RCC 7860 (cell line): ENCODE results near the gene RCSD1.

Experiments
- DNase-seq: peaks from one replicate; pipeline ENCODE4 v3.0.0-alpha.2; 2015; ENCODE audit warnings: low spot score
- FAIRE-seq: peaks from 2 replicates; lab custom pipeline; 2012; peaks lifted over from hg19 to GRCh38; lab: Jason Lieb, UNC

RCSD1 gene

DNA sequence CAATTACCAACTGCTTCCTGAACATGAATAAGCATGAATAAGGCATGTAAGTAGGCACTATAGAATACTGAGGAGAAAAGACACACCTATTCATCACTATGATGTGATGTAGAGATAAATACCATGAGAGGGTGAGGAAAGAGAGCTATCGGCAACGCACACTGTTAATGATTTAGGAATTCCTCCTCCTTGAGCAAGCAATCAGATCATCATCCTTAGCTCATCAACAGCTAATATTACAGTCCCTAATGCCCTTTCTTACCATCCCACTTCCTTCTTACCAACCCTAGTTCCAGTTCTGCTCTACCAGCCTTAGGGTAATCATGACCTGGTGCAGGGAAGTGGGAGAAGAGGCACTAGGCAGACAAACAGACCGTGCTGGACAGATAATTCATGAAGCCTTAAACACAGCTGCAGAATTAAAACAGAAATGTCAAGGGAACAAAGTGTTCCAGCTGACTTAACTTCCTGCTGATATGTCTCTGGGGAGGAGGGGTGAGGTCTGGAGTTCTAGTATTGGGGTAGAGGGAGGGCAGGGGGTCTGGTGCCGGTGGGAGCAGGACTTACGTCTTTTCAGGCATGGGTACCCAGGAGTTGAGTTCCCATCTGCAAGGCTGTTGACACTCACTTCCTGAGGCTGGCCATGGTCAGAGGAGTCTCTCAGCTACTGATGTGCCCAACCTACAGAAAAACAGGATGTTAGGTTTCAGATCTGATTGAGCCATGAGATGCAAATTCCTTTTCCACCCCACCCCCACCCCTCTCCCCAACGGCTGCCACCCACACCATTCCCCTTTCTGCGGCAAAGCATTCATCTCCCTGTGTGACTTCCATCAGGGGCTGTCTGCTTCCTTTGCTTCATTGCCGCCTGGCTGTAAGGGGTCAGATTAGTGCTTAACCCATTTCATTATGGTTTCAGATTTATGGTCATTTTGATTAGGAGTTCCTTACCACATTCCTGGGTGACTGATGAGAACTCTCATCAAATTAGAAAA is 12.6 kb upstream of the RCSD1 start:
- DNase-seq (peak; percentile 35), FAIRE-seq (no peak)

DNA sequence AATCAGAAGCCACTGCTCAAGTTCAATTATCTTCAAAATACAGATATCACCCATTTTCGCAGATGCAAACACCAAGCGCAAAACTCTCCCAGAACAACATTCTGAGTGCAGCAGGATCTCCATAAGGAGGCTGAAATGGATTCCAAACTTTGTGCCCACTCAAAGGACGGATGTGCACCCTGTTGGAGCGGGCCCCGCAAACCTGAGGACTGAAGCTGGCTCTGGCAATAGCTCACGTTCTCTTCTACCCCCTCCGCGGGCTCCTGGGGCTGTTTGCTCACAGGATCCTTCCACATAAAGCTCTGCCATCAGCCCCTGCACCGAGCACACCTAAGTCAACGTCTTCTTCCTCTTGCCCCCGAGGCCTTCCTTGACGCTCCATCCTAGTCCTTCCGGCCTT is 11.7 kb upstream of the RCSD1 start:
- no peak for FAIRE-seq
- DNase-seq, result no peak

DNA sequence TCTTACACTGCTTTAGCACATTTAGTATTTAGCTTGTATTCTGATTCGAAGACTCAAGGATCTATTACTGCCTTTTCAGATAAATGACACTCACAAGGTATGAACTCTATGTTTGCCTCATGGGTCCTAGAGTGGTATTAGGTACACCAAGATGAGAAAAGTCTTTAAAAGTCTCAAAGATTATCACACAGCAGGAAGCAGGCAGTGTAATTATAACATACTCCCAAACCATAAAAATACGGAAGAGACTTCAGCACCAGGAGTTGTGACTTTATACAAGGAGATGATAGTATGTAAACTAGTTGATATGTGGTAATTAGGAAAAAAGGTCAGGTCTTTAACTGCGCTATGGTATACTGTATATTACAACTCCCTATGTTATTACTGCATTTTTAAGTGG is 11.2 kb upstream of the RCSD1 start:
- FAIRE-seq (no peak), DNase-seq (no peak)

DNA sequence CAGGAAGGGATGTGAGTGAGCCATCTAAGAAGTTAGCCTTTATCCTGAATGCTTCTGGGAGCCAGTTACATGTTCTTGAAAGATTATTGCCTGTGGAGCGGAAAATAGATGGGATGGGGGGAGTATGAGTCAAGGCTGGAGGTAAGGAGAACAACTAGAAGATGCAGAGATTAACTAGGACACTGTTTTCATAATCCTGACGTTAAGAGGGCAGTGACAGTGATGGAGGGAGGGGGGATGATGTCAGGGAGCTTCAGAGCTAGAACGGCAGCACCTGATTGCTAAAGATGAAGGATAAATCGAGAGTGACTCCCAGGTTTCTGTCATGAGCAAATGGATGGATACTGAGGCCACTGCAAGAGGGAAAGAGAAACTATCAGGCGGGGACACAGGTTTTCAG is 10.0 kb upstream of the RCSD1 start:
- FAIRE-seq (no peak), DNase-seq (no peak)

DNA sequence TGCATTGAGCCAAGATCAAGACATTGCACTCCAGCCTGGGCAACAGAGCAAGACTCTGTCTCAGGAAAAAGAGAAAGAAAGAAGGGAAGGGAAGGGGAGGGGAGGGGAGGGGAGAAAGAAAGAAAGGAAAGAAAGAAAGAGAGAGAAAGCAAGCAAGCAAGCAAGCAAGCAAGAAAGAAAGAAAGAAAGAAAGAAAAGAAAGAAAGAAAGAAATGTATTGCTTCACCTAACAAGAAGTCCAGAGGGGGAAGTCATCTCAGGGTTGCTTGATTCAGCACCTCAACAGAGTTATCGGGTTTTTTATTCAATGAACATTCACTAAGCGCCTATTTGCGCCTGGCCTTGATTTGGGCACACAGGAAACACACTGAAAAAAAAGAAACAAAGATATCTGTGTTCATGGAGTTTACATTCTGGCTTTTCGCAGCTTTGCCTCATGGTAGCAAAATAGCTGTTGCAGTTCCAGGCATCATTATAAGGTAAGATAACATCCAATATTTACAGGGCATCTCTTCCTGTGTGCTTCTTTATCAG is 8.2 kb upstream of the RCSD1 start:
- DNase-seq, result no peak
- FAIRE-seq, result no peak

DNA sequence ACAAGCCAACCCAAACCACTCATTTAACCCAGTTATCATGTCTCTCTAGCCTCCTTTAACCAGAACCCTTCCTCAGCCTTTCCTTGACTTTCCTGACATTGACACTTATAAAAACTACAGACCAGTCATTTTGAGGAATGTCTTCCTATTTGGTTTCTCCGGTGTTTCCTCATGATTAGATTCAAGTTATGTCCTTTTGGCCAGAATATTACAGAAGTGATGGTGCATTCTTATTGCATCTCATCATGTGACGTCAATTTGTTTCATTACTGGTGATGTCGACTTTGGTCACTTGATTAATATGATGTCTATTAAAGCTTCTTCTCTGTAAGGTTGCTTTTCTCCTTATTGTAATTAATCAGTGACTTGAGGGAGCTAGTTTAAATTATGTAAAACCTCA is 6.1 kb upstream of the RCSD1 start:
- no peak for FAIRE-seq
- DNase-seq, result no peak

DNA sequence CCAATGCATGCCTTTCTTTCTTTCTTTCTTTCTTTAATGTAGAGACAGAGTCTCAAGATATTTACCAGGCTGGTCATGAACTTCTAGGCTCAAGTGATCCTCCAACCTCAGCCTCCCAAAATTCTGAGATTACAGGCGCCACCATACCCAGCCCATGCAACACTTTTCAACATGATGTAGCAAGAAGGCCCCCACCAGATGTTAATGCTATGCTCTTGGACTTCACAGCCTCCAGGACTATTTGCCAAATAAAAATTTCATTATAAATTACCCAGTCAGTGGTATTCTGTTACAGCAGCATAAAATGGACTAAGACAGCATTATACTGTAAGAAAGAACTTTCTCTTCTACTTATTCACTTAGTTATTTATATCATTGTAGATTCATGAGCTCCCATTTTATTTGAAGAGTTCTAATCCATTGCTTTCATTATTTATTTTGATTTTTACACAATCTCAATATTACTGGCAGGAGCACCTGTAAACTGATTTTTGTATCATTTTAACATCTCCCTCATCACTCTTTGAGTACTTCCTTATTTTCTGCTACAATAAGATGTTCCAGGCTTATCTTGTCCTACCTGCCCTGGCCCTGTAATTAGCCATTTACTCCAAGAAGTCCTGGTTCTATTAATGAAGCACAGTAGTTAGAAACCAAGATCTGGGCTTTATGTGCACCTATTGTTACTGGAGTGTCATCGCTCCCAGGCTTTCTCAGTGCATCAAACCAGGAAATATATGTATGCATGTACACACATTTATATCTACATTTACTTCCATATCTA is 4.8 kb upstream of the RCSD1 start:
- DNase-seq (no peak), FAIRE-seq (no peak)

DNA sequence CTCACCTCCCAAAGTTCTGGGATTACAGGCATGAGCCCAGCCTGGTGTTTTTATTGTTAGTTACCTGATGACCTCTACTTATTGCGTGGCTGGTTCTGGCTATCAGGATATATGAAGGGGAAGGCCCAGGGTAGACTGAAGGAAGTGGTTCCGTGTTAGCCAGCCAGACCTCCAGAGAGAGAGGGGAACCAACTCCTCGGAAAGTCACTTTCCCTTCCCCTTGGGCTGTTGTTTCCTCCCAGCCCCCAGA is 2.5 kb upstream of the RCSD1 start:
- FAIRE-seq (no peak), DNase-seq (no peak)

DNA sequence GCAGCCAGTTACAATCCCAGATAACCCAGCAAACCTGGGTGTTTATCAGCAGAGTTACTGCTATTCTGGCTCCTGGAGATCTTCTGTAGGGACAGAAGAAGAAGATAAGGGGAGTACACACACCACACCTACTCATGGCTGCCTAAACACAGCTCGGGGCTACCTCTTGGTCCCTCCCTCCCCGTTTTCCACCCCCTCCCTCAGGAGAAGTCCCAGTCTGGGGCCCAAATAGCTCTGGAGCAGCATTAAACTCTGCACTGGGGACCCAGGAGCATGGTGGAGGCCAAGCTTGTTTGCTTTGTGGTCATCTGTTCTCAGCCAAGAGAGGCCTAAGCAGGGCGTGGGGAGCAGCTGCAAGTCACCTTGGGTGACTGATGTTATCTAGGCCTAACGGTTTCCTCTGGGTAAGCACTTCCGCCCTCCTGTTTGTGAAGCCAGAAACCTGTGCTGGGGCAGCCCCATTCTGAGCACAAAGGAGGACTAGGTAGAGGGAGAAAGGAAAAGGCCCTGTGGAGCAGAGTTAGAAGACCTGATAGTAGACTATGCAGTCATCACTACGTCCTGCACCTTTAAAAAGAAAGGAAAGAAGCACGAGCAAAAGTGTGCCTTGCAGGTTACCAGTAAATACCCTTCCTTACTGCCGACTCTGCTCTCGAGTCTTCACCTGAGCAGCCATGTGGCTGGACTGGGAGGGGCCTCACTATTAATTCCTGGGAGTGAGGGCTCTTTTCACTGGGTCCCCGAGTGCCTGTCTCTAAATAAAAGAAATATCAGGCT is 2.0 kb upstream of the RCSD1 start:
- FAIRE-seq, result no peak

DNA sequence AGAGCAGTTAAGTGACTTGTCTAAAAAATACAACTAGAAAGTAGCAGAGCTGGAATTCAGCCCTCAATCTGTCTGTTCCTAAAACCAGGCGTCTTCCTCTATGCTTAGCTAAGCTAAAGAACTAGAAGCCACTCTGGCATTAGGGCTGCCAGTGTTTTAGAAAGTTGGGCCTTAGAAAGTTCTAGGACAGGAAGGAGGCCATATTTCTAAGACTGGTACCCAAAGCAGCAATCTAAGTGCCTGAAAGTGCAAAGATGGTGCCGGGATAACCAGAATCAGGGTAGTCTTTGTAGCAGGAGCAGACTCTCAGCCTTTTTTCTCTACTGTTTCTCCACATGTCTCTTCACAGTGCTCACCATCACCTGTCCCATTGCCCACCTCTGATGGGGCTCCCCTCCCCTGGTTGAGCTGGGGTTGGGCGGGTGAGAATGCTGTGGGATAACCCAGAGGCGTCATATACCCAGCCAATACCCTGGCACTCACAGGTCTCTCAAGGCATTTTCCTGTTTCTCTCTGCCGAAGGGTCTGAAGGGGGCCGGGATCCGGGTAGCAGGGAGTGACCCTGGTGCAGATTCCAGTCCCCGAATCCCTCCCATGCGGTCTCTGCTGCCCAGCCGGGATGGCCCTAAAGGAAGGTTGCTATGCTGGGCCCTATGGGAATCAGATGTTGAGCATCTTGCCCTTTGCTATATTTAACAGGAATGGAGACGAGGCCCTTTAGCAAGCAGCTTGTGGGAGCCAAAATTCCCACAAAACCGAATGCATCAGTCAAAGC is 1.1 kb upstream of the RCSD1 start:
- DNase-seq (no peak), FAIRE-seq (no peak)

More for the DNA sequence above, 2.0 kb upstream of the RCSD1 start:
- peak; percentile 58 for DNase-seq

DNA sequence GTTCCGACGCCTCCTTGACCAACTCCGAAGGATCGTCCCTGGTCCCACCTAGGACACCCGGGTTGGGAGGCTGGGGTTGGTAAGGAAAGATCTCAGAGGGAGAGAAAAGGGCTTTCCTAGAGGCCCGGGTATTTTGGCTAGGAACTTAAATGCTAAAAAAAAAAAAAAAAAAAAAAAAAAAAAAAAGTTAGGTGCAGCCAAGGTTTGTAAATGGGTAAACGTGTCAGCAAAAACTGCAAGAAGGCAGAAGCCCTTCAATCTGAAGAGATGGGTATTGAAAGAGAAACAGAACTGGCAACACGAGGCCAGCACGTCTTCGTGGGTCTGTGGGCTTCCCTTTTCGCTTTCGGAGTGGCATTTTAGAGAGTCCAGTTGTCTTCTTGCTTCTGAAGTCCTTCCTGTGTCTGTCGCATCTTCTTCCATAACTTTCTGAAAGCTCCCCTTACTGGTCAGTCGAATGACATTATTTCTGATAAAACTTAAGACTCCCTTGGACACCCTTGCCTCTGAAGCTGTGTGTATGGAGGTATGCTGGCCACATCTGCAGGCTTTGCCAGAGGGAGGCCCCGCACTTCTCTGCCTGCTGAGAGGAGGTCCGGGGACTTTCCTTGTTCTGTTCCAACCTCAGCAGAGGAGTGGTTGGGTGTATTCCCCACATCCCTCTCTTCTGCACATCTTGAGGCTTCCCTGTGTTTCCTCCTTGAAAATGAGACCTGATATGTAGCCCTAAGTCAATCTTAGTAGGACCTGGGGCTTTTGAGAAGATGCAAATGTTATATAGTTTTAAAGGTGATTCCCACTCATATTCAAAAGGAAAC is 745 bp downstream of the RCSD1 start:
- DNase-seq (no peak), FAIRE-seq (no peak)

DNA sequence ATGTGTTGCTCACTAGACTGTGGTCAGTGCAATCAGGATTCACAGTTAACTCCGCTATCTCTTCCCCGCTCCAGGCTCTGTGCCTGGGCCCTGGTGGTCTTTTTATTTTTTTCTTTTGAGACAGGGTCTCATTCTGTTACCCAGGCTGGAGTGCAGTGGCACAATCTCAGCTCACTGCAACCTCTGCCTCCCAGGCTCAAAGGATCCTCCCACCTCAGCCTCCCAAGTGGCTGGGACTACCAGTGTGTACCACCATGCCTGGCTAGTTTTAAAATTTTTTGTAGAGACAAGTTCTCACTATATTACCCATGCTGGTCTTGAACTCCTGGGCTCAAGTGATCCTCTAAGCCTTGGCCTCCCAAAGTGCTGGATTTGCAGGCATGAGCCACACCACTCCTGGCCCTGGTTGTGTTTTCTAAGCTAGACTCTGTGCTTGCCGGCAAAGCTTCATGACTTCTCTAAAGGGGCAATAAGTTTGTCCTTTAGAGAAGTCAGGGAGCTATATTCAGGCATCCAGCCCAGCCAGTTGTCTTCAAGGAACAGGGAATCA is 1.4 kb downstream of the RCSD1 start:
- DNase-seq (no peak), FAIRE-seq (no peak)

DNA sequence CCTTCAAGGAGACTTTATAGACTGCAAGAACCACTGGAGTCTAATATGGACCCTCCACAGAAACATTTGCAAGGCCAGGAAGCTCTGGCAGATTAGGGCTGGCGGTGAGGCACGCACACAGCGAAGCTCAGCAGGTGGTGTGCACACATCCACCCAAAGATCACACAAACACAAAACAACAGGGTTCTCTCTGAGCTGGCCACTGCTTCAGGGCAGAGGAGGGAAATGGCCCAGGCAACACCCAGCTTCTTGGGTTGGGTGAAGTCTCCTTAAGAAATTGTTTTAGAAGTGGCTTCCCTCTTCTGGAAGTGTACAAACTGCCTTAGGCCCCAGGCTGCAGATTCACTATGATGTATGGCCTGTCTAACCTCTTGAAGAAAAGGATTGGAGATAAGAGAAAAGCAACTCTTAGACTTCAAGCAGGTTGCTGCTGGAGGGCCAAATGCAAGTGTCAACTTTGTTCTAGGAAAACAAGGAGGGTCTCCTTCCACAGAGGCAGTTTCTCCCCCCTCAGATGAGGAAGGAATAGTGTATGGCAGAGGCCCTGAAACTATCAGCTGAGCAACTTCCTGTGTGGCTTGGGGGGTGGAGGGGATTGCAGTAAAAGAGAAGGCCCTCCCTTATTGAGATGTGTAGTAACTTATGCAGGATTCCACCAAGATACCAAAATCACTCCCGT is 2.0 kb downstream of the RCSD1 start:
- FAIRE-seq (no peak), DNase-seq (no peak)

DNA sequence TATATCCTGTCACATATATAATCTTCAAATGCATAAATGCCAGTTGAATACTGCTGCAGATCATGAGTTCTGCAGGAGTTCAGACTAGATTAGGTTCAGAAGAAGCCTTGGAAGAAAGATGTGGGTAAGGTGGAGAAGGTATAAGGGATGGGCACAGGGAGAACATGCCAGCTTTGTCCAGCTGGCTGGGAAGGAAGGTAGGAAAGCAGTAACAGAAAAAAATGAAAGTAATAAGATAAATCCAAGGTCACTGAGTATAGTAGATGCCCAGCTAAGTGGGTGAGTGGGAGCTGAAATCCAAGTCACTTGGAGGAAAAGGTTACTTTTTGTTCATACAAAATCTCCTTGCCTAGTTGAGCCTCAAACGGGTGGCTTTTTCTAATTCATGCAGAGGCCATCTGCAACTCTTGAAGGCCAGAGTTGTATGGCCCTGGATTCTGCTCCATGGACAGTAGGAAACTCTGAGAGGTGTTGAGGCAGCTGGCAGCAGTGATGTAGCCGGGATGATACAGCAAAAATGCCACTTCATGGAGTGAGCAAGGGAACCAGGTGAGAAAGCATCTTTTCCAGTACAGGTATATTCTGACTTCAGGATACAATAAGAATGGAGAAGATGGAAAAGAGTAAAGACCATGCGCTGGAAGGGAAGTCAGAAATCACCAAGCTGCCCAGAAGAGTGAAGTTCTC is 3.4 kb downstream of the RCSD1 start:
- no peak for FAIRE-seq
- DNase-seq, result no peak

DNA sequence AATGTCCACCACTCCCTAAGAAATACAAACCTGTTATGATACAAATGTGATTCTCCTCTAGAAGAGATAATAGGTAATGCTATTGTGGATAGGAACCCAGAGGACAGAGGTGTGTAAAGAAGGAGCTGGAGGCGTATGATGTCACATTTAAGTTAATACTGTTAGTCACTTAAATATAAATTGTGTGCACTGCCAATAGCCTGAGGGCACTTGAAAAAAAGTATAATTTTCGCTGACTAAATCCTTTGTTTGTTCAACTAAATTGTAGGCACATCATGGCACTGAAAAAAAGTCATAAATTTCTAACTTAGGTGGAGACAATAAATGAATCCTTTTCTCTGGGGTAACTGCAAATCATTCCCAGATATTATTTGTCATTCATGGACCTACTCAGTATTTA is 4.4 kb downstream of the RCSD1 start:
- no peak for FAIRE-seq
- no peak for DNase-seq

DNA sequence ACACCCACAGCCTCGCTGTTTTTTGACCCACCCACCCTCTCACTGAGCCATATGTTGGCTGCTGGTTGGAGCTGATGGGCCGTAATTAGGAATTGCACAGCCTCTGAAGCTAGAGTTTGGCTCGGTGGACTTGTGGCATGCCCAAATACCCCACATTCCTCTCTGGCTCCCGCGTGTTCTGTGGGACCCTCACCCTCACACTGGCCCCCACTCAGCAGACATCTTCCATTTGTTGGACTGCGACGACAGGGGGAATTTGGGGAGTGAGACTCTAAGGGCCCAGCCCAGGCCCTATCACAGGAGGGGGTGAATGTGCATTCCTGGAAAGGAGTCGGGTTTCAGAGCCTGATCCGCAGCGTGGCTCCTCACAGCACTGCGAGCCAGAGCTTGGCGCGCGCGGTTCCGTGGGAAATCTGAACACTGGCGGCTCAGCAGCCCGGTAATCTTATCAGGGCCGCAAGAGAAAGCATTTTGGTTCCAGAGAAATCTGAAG is 5.2 kb downstream of the RCSD1 start:
- no peak for DNase-seq
- no peak for FAIRE-seq

DNA sequence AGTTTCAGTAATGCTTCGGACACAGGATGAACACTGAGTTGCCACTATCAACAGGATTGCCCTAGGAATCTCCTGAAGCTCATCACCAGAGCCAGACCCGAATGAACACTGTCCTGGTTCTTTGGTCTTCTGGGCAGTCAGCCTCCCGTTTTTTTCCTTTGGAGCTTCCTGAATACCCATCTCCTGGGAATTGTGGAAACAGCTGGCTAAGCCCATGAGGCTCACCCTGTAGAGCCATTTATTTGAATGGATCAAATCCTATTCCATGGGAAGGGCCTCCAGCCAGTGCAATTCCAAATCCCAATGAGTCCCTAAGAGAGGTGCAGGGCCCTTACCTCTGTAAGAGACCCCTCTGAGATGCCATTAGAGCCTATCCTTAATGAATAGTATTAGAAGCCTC is 5.9 kb downstream of the RCSD1 start:
- no peak for FAIRE-seq
- DNase-seq, result no peak

DNA sequence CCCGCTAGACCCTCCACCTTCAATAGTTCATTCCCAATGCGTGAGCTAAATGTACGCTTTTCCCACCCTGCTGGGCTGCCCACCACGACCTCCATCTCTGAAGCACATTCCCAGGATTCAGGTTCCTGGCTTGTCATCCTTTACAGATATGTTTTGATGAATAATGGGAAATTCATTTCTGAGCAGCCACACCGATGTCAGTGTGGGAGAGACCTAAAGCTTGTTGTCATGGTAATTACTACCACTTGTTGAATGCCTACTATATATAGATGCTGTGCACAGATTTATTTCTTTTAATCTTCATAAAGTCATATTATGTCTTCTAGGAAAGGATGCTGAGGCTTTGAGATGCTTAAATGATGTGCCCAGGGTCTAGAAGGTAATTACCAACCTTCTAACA is 8.0 kb downstream of the RCSD1 start:
- DNase-seq (no peak), FAIRE-seq (no peak)
